Keratinocyte (primary cell): Measurements from ENCODE around the gene TEX22. TPM values are rescaled to one million over a fixed set of nuclear protein-coding genes. Genes with fewer than 3 reads are reported as not detected.

Experiments used
- DNase-seq: peaks from one replicate; pipeline ENCODE4 v3.0.0-alpha.2; 2011; ENCODE audit warnings: low read depth, missing footprints, low spot score
- FAIRE-seq: peaks from 2 replicates; lab custom pipeline; 2011; peaks lifted over from hg19 to GRCh38; lab: Jason Lieb, UNC
- H2AFZ ChIP-seq: 2 replicates; pipeline ENCODE4 v1.6.0; 2012; ENCODE audit warnings: low read length, control low read depth, inconsistent platforms; ENCODE audit not compliant: control insufficient read depth
- H3K27ac ChIP-seq: 2 replicates; pipeline ENCODE4 v1.5.1; 2011; ENCODE audit warnings: low read length; ENCODE audit not compliant: control insufficient read depth, insufficient read depth
- H3K27me3 ChIP-seq: 3 replicates; pipeline ENCODE4 v1.6.0; 2011; ENCODE audit warnings: low read length; ENCODE audit not compliant: control insufficient read depth, insufficient read depth; ENCODE audit errors: extremely low read depth
- H3K36me3 ChIP-seq, 2 experiments: 2 replicates in 1 of 2; 3 replicates in 1 of 2; pipeline ENCODE4 v1.5.1; 2011; ENCODE audit warnings: low read length in 2 of 2, mild to moderate bottlenecking in 1 of 2; ENCODE audit not compliant: control insufficient read depth in 2 of 2, insufficient read depth in 2 of 2; ENCODE audit errors: extremely low read depth in 1 of 2
- H3K4me1 ChIP-seq: 3 replicates; pipeline ENCODE4 v1.5.1; 2011; ENCODE audit warnings: low read length; ENCODE audit not compliant: control insufficient read depth, insufficient read depth; ENCODE audit errors: extremely low read depth
- H3K4me2 ChIP-seq: 3 replicates; pipeline ENCODE4 v1.6.0; 2011; ENCODE audit warnings: low read depth, low read length; ENCODE audit not compliant: control insufficient read depth, insufficient read depth; ENCODE audit errors: extremely low read depth
- H3K4me3 ChIP-seq, 3 experiments: fragments of 200-600 bp in 1 of 3; sonication (generic) in 1 of 3; 2 replicates in 2 of 3; 3 replicates in 1 of 3; pipeline ENCODE4 v1.5.1; 2011 to 2016; ENCODE audit warnings: low read length in 3 of 3, mild to moderate bottlenecking in 3 of 3, control low read depth in 2 of 3, inconsistent platforms in 1 of 3, low read depth in 1 of 3, mixed read lengths in 1 of 3, mixed run types in 1 of 3, moderate library complexity in 1 of 3; ENCODE audit not compliant: control insufficient read depth in 2 of 3, insufficient read depth in 2 of 3; ENCODE audit errors: extremely low read depth in 1 of 3
- H3K79me2 ChIP-seq: 2 replicates; pipeline ENCODE4 v1.6.0; 2012; ENCODE audit warnings: low read length; ENCODE audit not compliant: control insufficient read depth, insufficient read depth
- H3K9ac ChIP-seq: 3 replicates; pipeline ENCODE4 v1.6.0; 2011; ENCODE audit warnings: low read length; ENCODE audit not compliant: control insufficient read depth, insufficient read depth; ENCODE audit errors: extremely low read depth
- H3K9me1 ChIP-seq: 3 replicates; pipeline ENCODE4 v1.6.0; 2011; ENCODE audit warnings: low read length; ENCODE audit not compliant: control insufficient read depth, insufficient read depth; ENCODE audit errors: extremely low read depth
- H3K9me3 ChIP-seq: 2 replicates; pipeline ENCODE4 v1.5.1; 2012; ENCODE audit warnings: low read depth, low read length; ENCODE audit not compliant: control insufficient read depth
- H4K20me1 ChIP-seq: 3 replicates; pipeline ENCODE4 v1.6.0; 2011; ENCODE audit warnings: low read length; ENCODE audit not compliant: control insufficient read depth, insufficient read depth; ENCODE audit errors: extremely low read depth
- EZH2 ChIP-seq: IDR thresholded peaks from one replicate; pipeline ENCODE4 v1.6.1; 2012; ENCODE audit warnings: inconsistent platforms, mild to moderate bottlenecking, low read length, moderate library complexity
- dilution Hi-C: fragments of 300-500 bp; cut with MboI; formaldehyde crosslinking; loops from one replicate; pipeline ENCODE4 v1.7.0; 2020; ENCODE audit warnings: low sequenced_read_pairs; ENCODE audit not compliant: extremely low pct_ligation_motif_present
- polyA plus RNA-seq, 5 experiments: library from polyadenylated mRNA; depleted of rRNA in 3 of 5; stranded (reverse) in 3 of 5; stranded (forward) in 1 of 5; unstranded in 1 of 5; fragments of >200 nt; gene quantifications; 1 replicate in 1 of 5; 2 replicates in 3 of 5; 3 replicates in 1 of 5; pipeline versions ENCODE4 v1.2.1 to v1.2.3, GENCODE V29; 2011 to 2012; ENCODE audit warnings: missing spikeins in 2 of 5, low read depth in 1 of 5, low replicate concordance in 1 of 5
- TF ChIP-seq, protein P1 (sequence below), 3 experiments: IDR thresholded peaks in 1 of 3; conservative IDR thresholded peaks in 1 of 3; optimal IDR thresholded peaks in 1 of 3; 2 replicates in 2 of 3; 3 replicates in 1 of 3; pipeline versions ENCODE3 to v1.5.1; 2011; ENCODE audit warnings: low read length in 3 of 3, mild to moderate bottlenecking in 3 of 3, moderate library complexity in 2 of 3, control low read depth in 1 of 3, inconsistent platforms in 1 of 3; ENCODE audit not compliant: insufficient read depth in 2 of 3; ENCODE audit errors: extremely low read depth in 1 of 3

The TEX22 gene
- polyA plus RNA-seq, 1 donor (not counting 4 experiments of a cell fraction or from before 2014, with no cell fraction given), result 0.03 TPM

DNA sequence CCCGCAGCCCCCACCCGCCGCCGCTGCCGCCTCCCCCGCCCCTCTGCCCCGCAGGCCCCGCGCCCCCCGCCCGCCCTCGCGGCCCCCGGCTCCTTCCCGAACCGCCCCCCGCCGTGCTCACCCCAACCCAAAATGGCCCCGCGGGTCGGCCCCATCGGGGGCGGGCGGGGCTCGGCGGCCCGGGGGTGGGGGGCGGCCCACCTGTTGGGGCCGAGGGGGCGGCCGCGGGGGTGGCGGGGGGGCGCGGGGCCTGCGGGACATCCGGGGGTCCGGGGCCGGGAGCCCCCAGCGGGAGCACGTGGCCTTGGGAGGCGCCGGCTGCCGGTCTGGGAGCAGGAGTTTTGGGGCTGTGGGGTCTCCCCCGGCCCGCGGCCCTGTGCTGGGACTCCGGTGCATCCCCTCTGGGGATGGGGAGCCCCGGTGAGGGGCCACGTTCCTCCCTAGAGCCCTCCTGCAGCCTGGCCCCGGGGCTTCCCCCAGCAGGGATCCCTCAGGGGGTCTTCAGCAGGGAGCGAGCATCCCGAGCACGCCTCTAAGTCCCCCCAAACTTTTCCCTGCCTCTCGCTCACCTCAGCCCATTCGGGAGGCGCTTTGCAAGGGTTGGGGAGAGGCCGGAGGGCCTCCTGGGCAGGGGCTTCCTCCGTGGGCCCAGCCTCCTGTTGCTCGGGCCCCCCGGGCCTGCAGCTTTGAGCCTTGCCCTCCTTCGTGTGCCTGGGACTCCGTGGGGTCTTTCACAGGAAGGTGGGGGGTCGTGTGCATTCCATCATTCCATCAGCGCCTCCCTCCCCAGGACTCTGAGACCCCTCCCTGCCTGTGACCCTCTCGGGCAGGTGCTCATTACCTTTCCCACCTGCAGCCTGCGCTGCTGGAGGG lies 22.0 kb downstream of the TEX22 start:
- Histone ChIP-seq H3K4me1 (peaks cover 10% of the 10 kb centered on the region), H3K79me2 (peaks cover 51% of the 10 kb centered on the region)
- no peak for FAIRE-seq

DNA sequence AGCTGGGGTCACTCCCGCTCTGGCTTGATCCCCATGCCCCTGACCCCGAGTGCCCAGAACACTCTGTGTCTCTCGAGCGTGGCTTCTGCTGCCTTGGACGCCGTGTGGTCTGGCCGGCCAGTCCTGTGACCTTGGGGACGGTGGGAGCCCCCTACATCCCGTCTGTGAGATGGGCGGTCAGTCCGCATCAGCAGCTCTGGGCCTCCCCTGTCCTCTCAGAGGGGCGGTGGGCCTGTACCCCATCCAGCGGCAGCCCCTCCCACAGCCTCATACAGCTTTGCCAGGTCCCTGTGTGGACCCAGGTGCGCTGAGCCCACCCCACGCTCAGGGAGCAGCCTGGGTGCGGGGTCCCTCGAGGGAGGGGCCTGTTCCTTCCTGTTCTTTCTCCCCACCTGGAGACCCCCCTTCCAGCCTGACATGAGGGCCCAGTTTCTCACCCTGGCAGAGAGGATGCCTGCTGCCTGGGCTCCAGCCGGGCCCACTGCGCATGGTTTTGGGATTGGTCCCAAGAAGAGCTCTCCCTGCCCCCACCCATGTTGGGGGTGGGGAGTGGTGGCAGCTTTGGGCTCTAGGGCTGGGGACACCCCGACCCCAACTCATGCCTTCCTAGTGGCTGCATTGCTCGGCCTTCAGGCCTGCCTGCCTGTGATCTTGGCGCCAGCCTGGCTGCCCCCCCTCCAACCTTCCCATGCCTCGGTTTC lies 22.8 kb downstream of the TEX22 start:
- peak overlapping the region; percentile 83 for H3K9ac ChIP-seq
- no peaks in the 10 kb centered on the region for H3K9me1 ChIP-seq
- H4K20me1 ChIP-seq, result peaks cover 7% of the 10 kb centered on the region
- peak overlapping the region; percentile 81 for H3K4me2 ChIP-seq
- peaks cover 6% of the 10 kb centered on the region in 2 experiments for H3K36me3 ChIP-seq
- H3K9me3 ChIP-seq, result no peaks in the 10 kb centered on the region
- TF ChIP-seq, protein P1, sequence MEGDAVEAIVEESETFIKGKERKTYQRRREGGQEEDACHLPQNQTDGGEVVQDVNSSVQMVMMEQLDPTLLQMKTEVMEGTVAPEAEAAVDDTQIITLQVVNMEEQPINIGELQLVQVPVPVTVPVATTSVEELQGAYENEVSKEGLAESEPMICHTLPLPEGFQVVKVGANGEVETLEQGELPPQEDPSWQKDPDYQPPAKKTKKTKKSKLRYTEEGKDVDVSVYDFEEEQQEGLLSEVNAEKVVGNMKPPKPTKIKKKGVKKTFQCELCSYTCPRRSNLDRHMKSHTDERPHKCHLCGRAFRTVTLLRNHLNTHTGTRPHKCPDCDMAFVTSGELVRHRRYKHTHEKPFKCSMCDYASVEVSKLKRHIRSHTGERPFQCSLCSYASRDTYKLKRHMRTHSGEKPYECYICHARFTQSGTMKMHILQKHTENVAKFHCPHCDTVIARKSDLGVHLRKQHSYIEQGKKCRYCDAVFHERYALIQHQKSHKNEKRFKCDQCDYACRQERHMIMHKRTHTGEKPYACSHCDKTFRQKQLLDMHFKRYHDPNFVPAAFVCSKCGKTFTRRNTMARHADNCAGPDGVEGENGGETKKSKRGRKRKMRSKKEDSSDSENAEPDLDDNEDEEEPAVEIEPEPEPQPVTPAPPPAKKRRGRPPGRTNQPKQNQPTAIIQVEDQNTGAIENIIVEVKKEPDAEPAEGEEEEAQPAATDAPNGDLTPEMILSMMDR (optimal IDR thresholded peaks at IDR 0.05 in 1 of 3, IDR thresholded peaks at IDR 0.05 in 1 of 3, conservative IDR thresholded peaks at IDR 0.05 in 1 of 3; ENCODE audit: extremely low read depth in 1 of 3, insufficient read depth in 2 of 3, low read length in 3 of 3), result no peak
- TF ChIP-seq EZH2, result no peak
- DNase-seq (no peak), FAIRE-seq (no peak)
- H3K27me3 ChIP-seq, result no peaks in the 10 kb centered on the region
- peaks cover 58% of the 10 kb centered on the region for H3K79me2 ChIP-seq
- peak overlapping the region; percentile 36 for H3K27ac ChIP-seq
- H3K4me1 ChIP-seq, result peaks cover 10% of the 10 kb centered on the region
- peak overlapping the region; percentile 70 to 89 (median 83) for H3K4me3 ChIP-seq
- no peak overlapping the region for H2AFZ ChIP-seq
- dilution Hi-C loops, result no loop called here

More for the DNA sequence above, 22.0 kb downstream of the TEX22 start:
- H4K20me1 ChIP-seq, result peaks cover 7% of the 10 kb centered on the region
- TF ChIP-seq, protein P1 (optimal IDR thresholded peaks at IDR 0.05 in 1 of 3, IDR thresholded peaks at IDR 0.05 in 1 of 3, conservative IDR thresholded peaks at IDR 0.05 in 1 of 3; ENCODE audit: extremely low read depth in 1 of 3, insufficient read depth in 2 of 3, low read length in 3 of 3), result no peak
- H3K27ac ChIP-seq, result peak overlapping the region; percentile 36
- H3K4me3 ChIP-seq, result peak overlapping the region; percentile 70 to 89 (median 83)
- DNase-seq, result no peak
- no peaks in the 10 kb centered on the region for H3K9me1 ChIP-seq
- dilution Hi-C loops, result no loop called here
- H3K9ac ChIP-seq, result peak overlapping the region; percentile 83
- H2AFZ ChIP-seq, result no peak overlapping the region
- H3K4me2 ChIP-seq, result peak overlapping the region; percentile 81
- peaks cover 6% of the 10 kb centered on the region in 2 experiments for H3K36me3 ChIP-seq
- no peaks in the 10 kb centered on the region for H3K27me3 ChIP-seq
- H3K9me3 ChIP-seq, result no peaks in the 10 kb centered on the region
